HG03064 (cell line): ENCODE data around the gene DOCK9.
"Not testable (repeated sequence)": the region's sequence is repeated elsewhere in the genome, so short reads cannot be mapped to it uniquely, and the experiment has no call there.

ENCODE experiments used
- ATAC-seq: cut with Tn5 transposase; IDR thresholded peaks from one replicate; pipeline ENCODE4 v1.9.1; 2021; ENCODE audit warnings: low read depth; ENCODE audit not compliant: unreplicated experiment

Gene DOCK9

DNA sequence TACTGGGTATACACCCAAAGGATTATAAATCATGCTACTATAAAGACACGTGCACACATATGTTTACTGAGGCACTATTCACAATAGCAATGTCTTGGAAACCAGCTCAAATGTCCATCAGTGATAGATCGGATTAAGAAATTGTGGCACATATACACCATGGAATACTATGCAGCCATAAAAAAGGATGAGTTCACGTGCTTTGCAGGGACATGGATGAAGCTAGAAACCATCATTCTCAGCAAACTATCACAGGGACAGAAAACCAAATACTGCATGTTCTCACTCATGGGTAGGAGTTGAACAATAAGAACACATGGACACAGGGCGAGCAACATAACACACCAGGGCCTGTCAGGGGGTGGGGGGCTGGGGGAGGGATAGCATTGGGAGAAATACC lies 223.4 kb downstream of the DOCK9 start:
- not testable (repeated sequence) for ATAC-seq

GRCh38 chr13:98752467-98753290 lies 225.2 kb downstream of the DOCK9 start, which contains the start of gene SLC15A1:
Gene SLC15A1, minus strand, starts transcription at chr13:98752672. Its CDS starts 74 bp downstream, at chr13:98752598.
- no peak for ATAC-seq

DNA sequence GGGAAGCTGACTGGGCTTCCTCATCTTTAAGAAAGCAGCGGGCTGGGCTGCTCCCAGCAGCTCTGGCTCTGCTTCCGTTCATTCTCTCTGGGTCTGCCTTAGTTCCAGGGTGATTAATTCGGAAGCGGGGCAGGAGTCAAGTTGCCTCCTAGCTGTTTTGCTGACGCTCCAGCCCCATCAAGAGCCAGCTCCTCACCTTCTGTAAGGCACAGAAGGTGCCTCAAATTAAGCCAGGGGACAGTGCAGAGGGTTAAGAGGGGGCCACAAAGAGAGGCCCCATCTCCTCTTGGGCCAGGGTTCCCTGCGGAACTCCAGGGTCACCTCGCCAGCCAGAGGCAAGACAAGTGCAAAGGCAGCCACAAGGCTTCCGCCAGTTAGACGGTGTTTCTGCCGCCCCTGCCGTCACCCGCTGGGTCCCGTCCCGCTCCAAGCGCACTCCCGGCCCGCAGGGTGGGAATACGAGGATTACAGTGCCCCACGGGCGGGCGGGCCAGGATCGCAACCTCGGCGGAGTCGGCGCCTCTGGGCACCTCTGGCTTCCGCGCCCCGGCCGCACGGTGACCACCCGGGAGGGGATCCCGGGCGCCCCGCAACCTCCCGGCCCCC lies 225.9 kb downstream of the DOCK9 start:
- no peak for ATAC-seq

DNA sequence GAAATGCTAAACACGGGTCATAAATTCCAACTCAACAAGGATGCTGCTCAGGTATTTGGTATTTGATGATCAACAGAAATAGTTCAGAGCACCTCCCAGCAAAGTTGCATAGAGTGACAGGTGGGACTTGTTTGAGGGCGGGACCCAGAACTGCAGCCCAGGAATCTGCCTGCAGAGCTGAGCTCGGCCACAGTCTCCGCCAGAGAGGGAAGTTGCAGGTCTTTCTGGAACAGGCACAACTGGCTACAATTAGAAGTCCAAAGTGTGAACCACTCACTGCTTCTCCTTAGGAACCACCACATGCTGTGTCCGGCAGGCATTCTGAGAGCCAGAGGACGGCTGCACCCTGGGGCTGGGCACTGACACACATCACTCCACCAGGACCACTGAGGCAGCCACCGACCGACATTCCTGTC lies 226.5 kb downstream of the DOCK9 start:
- ATAC-seq: no peak

- ATAC-seq: no peak
Observed at GRCh38 chr13:98749501-98749900, 228.4 kb downstream of the DOCK9 start.

- ATAC-seq: no peak
Observed at GRCh38 chr13:98746968-98747367, 230.9 kb downstream of the DOCK9 start.
